BJ (cell line): Measurements from ENCODE around the gene METTL25B. TPM values are rescaled to one million over a fixed set of nuclear protein-coding genes. Genes with fewer than 3 reads are reported as not detected.

Source experiments
- CTCF ChIA-PET: fragments of 350-600 bp; formaldehyde crosslinking; extraction: SDS; loops from one replicate; lab custom pipeline; 2021; ENCODE audit warnings: antibody characterized with exemption, inconsistent platforms; lab: Yijun Ruan, JAX
- POLR2A ChIA-PET: fragments of 300-600 bp; sonication (Branson Sonifier 250); formaldehyde crosslinking; extraction: SDS; loops from one replicate; lab custom pipeline; 2021; ENCODE audit warnings: antibody characterized with exemption; lab: Charles Lee
- DNase-seq: peaks from one replicate; pipeline ENCODE4 v3.0.0-alpha.2; 2011; ENCODE audit warnings: low read depth
- H3K27me3 ChIP-seq: 2 replicates; pipeline ENCODE4 v1.6.0; 2011; ENCODE audit warnings: low read length; ENCODE audit not compliant: control insufficient read depth, insufficient read depth
- H3K36me3 ChIP-seq: 2 replicates; pipeline ENCODE4 v1.5.1; 2011; ENCODE audit warnings: low read length; ENCODE audit not compliant: control insufficient read depth, insufficient read depth
- H3K4me3 ChIP-seq: 2 replicates; pipeline ENCODE4 v1.5.1; 2011; ENCODE audit warnings: low read depth, mild to moderate bottlenecking, control low read depth, low read length
- CTCF ChIP-seq: IDR thresholded peaks from 2 replicates; pipeline ENCODE4 v1.5.1; 2011; ENCODE audit warnings: low read depth, mild to moderate bottlenecking, control low read depth, inconsistent platforms, low read length, moderate library complexity; ENCODE audit not compliant: insufficient read depth
- polyA plus RNA-seq: library from polyadenylated mRNA; depleted of rRNA; stranded (reverse); fragments of >200 nt; gene quantifications from 2 replicates; pipeline ENCODE4 v1.2.3, GENCODE V29; 2011

The METTL25B gene
- polyA plus RNA-seq, 1 experiment = 14.6 TPM

- POLR2A ChIA-PET = interaction anchor here (0.6 kb wide), 1 partner anchor 42 kb away, joined by 4 read pairs; no protein-coding TSS in a partner anchor
- CTCF ChIA-PET = interaction anchor here (0.9 to 1.8 kb wide), 8 partner anchors 20 to 173 kb away, joined by 3 to 8 read pairs (median 4); partner anchors contain the start of genes INSRR, LRRC71, NTRK1 and PRCC
- no peaks in the 10 kb centered on the region for H3K27me3 ChIP-seq
- peaks cover 21% of the 10 kb centered on the region for H3K36me3 ChIP-seq
- DNase-seq = peak; percentile 64
- peak; percentile 43; the same call in 1 of the 2 replicates for TF ChIP-seq CTCF
- peak overlapping the region; percentile 54 for H3K4me3 ChIP-seq
Measured at GRCh38 chr1:156746728-156747631, 18.7 kb downstream of the METTL25B start.

GRCh38 chr1:156747742-156748669, 19.7 kb downstream of the METTL25B start:
- H3K4me3 ChIP-seq = peak overlapping the region; percentile 79
- H3K36me3 ChIP-seq = peaks cover 14% of the 10 kb centered on the region
- ChIA-PET CTCF (interaction anchor here (0.9 to 1.8 kb wide), 8 partner anchors 19 to 112 kb away, joined by 3 to 8 read pairs (median 4); partner anchors contain the start of genes CRABP2, INSRR, NTRK1 and PRCC), POLR2A (no interaction called here)
- TF ChIP-seq CTCF = no peak
- DNase-seq = no peak
- no peaks in the 10 kb centered on the region for H3K27me3 ChIP-seq

- DNase-seq = no peak
- H3K27me3 ChIP-seq = no peaks in the 10 kb centered on the region
- CTCF ChIA-PET = interaction anchor here (0.9 to 1.2 kb wide), 3 partner anchors 23 to 59 kb away, joined by 3 to 5 read pairs (median 3); partner anchors contain the start of gene CRABP2
- POLR2A ChIA-PET = no interaction called here
- H3K4me3 ChIP-seq = peak overlapping the region; percentile 79
- no peak for TF ChIP-seq CTCF
- H3K36me3 ChIP-seq = peaks cover 7% of the 10 kb centered on the region
Measured at GRCh38 chr1:156748670-156749418, 20.6 kb downstream of the METTL25B start.

GRCh38 chr1:156749419-156750118, 21.3 kb downstream of the METTL25B start:
- POLR2A ChIA-PET = no interaction called here
- DNase-seq = no peak
- CTCF ChIA-PET = interaction anchor here (1.0 kb wide), 1 partner anchor 24 kb away, joined by 3 read pairs; no protein-coding TSS in a partner anchor
- Histone ChIP-seq H3K27me3 (no peaks in the 10 kb centered on the region), H3K4me3 (peak overlapping the region; percentile 79), H3K36me3 (peaks cover 3% of the 10 kb centered on the region; the same call in 1 of the 2 replicates)
- no peak for TF ChIP-seq CTCF
